GM13977 (cell line): ENCODE results near the gene OR10V1.
A peak's percentile ranks its signal among the peaks of the same experiment; 100 is the strongest.

Experiments used
- DNase-seq: peaks from one replicate; pipeline ENCODE4 v3.0.0; 2012; ENCODE audit warnings: low spot score
- CTCF ChIP-seq: IDR thresholded peaks from 2 replicates; pipeline ENCODE4 v1.5.1; 2012; ENCODE audit warnings: mild to moderate bottlenecking, control low read depth; ENCODE audit not compliant: insufficient read depth; ENCODE audit errors: extremely low read depth, missing control alignments
- in situ Hi-C: fragments of 300-500 bp; cut with MboI; formaldehyde crosslinking; loops from one replicate; pipeline ENCODE4 v1.12.0; 2022; ENCODE audit warnings: low sequenced_read_pairs, low pct_unique_long_range_greater_than_20kb, mixed read lengths, inconsistent platforms; ENCODE audit not compliant: unreplicated experiment

OR10V1 gene

GRCh38 chr11:59756558-59756840, 42.9 kb upstream of the OR10V1 start:
- no peak for TF ChIP-seq CTCF
- in situ Hi-C loops, result loop anchor here (10.0 kb wide), 1 partner anchor 48 kb away; no protein-coding TSS in a partner anchor
- DNase-seq, result no peak

GRCh38 chr11:59755701-59756557, 42.3 kb upstream of the OR10V1 start:
- in situ Hi-C loops, result loop anchor here (10.0 kb wide), 1 partner anchor 49 kb away; no protein-coding TSS in a partner anchor
- no peak for TF ChIP-seq CTCF
- DNase-seq, result peak; percentile 35

- in situ Hi-C loops, result loop anchor here (10.0 kb wide), 1 partner anchor 50 kb away; no protein-coding TSS in a partner anchor
- TF ChIP-seq CTCF, result no peak
- DNase-seq, result peak; percentile 86
These were observed 41.4 kb upstream of the OR10V1 start, which contains the start of gene STX3 for GRCh38 chr11:59754859-59755700. Gene STX3, plus strand, starts transcription at chr11:59755376. Its CDS starts 230 bp downstream, at chr11:59755606.

- in situ Hi-C loops, result loop anchor here (10.0 kb wide), 1 partner anchor 50 kb away; no protein-coding TSS in a partner anchor
- TF ChIP-seq CTCF, result no peak
- DNase-seq, result peak; percentile 58
These were observed 40.8 kb upstream of the OR10V1 start for GRCh38 chr11:59754494-59754858.

- TF ChIP-seq CTCF, result peak; percentile 84
- DNase-seq, result peak; percentile 92
- in situ Hi-C loops, result loop anchor here (10.0 kb wide), 1 partner anchor 51 kb away; no protein-coding TSS in a partner anchor
These were observed 40.2 kb upstream of the OR10V1 start for GRCh38 chr11:59753650-59754493.

- no peak for DNase-seq
- in situ Hi-C loops, result no loop called here
- TF ChIP-seq CTCF, result no peak
These were observed 32.5 kb upstream of the OR10V1 start for GRCh38 chr11:59746111-59746510.
